T-helper 2 cell treated with Interferon-gamma antibody and Interleukin-4, amounts not matched to agents 100 ng/mL and 5 ng/mL, for 36 hours (primary cell): ENCODE measurements around the gene AATF. TPM values are rescaled to one million over a fixed set of nuclear protein-coding genes. Genes with fewer than 3 reads are reported as not detected.

Experiments used
- intact Hi-C: fragments of 100-400 bp; cut with micrococcal nuclease; formaldehyde crosslinking; loops from one replicate; pipeline ENCODE4 v1.15.1; 2023
- total RNA-seq: library from RNA; stranded (reverse); gene quantifications from 2 replicates; pipeline ENCODE4 v1.2.3, GENCODE V29; 2022

AATF gene
- total RNA-seq, 1 donor from 2014 or later: 73.9 TPM

- intact Hi-C loops: no loop called here
These were observed 18.7 kb upstream of the AATF start for GRCh38 chr17:36929851-36930582.

- intact Hi-C loops: no loop called here
These were observed 18.2 kb upstream of the AATF start for GRCh38 chr17:36930583-36930900.

DNA sequence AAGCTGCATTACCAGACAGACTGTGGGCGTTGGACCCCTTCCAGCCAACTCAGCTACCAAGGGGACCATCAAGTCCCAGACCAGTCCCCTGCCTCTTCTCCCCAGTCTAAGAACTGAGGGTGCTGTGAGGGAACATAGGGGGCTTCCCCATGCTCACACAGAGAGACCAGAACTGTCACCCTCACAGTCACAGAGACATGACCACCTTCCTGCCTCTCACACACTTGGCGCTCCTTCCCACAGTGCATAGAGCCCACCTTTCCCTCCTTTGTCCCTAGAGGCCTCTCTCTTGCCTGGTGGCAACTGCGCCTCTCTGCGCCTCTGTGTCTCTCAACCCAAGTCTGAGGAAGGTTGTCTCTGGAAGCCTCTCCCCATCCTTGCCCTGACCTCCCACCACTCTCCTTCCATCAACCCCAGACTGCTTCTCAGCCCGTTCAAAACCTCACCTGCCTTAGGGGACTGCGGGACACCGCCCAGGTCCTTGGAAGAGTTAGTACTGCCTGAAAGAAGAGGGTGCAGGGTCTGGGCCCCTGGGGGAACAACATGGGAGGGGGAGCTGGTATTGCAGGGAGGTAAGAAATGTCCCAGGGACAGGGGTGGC, 17.6 kb upstream of the AATF start:
- intact Hi-C loops: no loop called here

GRCh38 chr17:36931697-36932382, 16.9 kb upstream of the AATF start:
- intact Hi-C loops: no loop called here

DNA sequence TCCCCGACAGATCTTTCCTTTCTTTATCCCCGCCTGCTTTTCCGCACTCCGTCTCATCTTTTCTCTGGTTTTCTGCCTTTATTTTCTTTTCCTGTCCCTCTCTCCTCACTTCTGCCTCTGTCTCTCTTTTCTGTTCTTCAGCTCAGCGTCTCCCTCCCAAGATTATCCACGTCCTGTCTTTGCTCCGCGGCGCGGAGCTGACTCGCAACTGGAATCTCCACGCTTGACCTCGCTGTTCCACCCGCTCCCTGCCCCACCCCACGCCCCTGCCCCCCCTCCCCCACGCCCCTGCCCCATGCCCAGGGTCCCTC, 16.4 kb upstream of the AATF start:
- intact Hi-C loops: no loop called here

- intact Hi-C loops: no loop called here
These were observed 15.9 kb upstream of the AATF start for GRCh38 chr17:36932694-36933511.

DNA sequence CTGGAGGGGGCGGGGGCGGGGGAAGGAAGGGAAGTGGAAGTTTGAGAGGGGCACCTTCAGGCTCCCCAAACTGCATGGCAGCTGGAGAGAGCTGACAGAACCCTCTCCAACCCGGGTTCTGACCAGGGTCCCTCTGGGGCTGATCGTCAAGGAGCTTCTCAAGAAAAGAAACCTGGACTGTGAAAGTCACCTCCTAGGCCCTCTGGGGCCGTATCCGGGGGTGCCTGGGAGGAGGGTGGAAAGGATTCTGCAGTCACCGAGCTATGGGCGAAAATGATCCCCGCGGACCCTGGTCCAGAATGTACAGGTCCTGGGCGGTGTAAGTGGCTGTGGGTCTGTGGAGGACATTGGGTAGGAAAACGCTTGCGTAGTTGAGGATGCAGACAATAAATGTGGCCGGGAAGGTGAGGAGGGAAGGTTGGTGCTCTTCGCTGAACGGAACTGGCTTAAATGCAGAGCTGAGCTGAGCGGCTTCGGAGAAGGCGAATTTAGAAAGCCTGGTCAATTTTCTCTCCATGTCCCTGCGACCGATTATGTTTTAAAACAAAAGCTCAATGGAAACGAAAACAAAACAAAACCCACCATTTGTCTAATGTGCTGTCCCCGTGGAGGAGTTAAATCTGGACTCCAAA, 15.1 kb upstream of the AATF start:
- intact Hi-C loops: no loop called here

- intact Hi-C loops: no loop called here
These were observed 14.5 kb upstream of the AATF start for GRCh38 chr17:36934144-36934691.

GRCh38 chr17:36934692-36935630, 13.8 kb upstream of the AATF start:
- intact Hi-C loops: loop anchor here (5.0 kb wide), 1 partner anchor 807 kb away; no protein-coding TSS in a partner anchor

- intact Hi-C loops: loop anchor here (5.0 kb wide), 1 partner anchor 806 kb away; no protein-coding TSS in a partner anchor
These were observed 12.9 kb upstream of the AATF start for GRCh38 chr17:36935671-36936454.

- intact Hi-C loops: loop anchor here (5.0 kb wide), 1 partner anchor 806 kb away; no protein-coding TSS in a partner anchor
These were observed 12.2 kb upstream of the AATF start for GRCh38 chr17:36936455-36937000.

DNA sequence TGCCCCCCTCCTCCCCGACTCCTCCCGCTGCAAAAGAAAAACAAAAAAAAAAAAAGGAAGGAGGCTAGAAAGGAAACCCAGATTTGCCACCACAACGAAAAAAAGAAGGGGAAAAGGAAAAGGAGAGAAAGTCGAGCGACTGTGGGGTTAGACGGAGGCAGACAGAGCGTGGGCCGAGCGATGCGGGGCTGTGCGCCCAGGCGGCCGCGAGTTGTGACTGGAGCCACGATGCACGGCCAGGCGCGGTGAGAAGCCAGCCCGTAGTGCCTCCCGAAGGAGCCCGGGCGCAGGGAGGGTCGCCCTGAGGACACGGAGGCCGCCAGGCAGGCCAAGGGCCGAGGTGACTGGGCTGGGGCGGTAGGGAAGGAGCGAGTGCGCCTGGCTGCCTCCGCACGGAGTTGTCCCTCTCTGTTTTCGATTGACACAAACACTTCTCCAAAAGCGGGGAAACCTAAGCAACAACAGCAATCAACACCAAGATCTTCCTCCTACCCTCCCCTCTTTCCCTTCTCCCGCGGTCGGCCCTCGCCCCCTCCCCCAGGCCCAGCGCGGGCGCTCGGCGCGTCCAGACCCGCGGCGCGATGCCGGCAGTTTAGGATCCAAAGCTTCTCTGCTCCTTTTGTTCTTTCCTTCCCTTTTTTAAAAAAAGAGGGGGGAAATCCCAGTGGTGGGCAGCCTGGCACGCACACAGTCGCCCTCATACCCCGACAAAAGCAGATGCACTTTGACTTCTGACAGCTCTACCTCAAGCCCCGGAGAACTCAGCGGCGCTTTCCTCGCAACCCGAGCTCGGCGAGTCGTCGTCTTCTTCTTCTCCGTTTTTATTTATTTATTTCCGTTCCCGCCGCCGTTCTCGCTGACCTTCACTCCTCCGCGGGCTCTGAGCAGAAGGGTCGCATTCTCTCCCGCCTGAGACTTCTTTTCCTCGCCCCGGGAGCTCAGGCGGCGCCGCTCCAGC, 11.5 kb upstream of the AATF start, which contains the start of gene LHX1:
Gene LHX1, plus strand, starts transcription at position 475 of the 958 bp plus-strand sequence. CDS start 723 bp downstream, outside the sequence.
- intact Hi-C loops: loop anchor here (5.0 kb wide), 1 partner anchor 805 kb away; no protein-coding TSS in a partner anchor

DNA sequence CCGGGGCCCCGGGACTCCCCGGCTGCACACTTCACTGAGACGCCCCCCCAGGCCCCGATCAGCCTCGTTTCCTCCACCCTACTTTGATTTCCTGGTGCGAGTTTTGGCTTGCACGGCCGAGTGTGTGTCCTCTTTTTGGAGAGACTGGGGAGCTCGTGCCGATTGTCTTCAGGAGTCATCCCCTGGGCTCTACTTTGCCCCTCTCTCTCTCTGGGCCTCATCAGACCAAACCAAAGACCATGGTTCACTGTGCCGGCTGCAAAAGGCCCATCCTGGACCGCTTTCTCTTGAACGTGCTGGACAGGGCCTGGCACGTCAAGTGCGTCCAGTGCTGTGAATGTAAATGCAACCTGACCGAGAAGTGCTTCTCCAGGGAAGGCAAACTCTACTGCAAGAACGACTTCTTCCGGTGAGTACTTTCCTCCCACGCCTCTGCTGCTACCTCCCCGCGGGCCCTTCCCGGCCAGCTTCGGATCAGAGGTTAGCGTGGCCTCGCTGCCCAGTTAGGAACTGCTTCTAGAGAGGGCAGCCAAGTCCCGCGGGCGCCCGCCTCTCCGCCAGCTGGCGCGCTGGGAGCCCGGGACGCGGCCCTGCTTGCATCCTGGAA, 10.7 kb upstream of the AATF start:
- intact Hi-C loops: loop anchor here (5.0 kb wide), 1 partner anchor 804 kb away; no protein-coding TSS in a partner anchor

DNA sequence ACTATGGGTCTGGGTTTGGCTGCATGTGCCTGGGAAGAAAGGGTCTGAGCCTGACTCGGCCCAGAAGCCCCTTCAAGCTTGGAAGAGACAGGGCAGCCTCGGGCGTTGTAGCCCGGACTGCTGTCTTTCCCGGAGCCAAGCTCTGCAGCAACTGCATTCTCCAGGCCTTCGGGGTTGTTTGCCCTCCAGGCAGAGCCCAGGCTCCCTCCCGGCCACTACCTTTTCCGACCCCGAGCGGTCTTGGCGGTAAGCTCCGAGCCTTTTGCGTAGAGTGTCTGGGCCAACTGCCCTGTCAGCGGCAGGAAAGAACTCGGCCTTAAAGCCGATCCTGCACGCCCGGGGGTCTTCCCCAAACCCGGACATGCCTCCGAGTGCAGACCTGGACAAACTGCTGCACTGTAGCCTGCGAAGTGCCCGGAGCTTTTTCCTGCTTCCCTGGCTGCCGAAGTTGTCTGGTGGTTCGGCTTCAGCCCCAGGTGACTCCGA, 10.1 kb upstream of the AATF start:
- intact Hi-C loops: loop anchor here (5.0 kb wide), 1 partner anchor 804 kb away; no protein-coding TSS in a partner anchor

DNA sequence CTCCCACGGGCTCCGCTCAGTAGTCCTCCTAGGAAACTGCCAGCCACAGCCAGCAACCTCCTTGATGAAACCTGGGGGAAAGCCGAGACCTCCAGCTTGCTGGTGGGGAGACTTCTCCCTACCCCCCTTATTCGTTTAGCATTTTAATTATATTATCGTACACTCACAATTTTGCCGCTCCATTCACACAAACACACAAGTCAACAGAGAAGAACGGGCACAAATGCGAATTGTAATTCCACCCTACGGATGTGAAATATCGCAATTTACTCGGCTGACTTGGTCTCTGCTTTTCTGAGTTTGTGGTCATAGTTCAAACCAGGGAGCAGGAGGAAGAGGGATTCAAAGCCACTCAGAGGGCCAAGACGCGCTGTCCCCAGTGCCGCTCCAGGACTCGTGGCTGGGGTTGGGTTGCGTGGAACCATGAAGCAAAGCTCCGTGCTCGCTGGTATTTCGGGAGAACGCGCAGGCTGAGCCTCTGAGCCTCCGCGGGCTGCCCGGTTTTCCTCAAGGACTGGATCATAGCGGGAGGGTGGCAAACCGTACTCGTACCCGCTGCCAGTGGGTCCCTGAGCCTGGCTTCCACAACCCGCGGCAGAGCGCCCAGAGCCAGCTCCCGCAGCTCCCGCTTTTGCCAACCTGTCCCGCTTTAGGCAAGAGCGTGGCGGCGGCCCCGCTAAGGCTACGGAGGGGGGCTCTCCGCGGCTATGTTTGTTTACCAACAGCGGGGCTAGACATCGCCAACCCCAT, 9.5 kb upstream of the AATF start:
- intact Hi-C loops: loop anchor here (5.0 kb wide), 1 partner anchor 803 kb away; no protein-coding TSS in a partner anchor
